CD4-positive, alpha-beta T cell treated with Interleukin-2 at 100 ng/mL for 4 hours (primary cell): ENCODE measurements around the gene CAMTA1.

Experiments
- DNase-seq: peaks from one replicate; pipeline ENCODE4 v3.0.0-alpha.2; 2020; ENCODE audit warnings: low spot score

The CAMTA1 gene

GRCh38 chr1:7006996-7007871 lies 222.0 kb downstream of the CAMTA1 start:
- no peak for DNase-seq

- DNase-seq = no peak
Measured at GRCh38 chr1:7007902-7008301, 222.6 kb downstream of the CAMTA1 start.

- DNase-seq = no peak
Measured at GRCh38 chr1:7008331-7008730, 223.1 kb downstream of the CAMTA1 start.

- DNase-seq = no peak
Measured at GRCh38 chr1:7008975-7009740, 223.9 kb downstream of the CAMTA1 start.

GRCh38 chr1:7009741-7010525 lies 224.7 kb downstream of the CAMTA1 start:
- DNase-seq = no peak

GRCh38 chr1:7010534-7011200 lies 225.4 kb downstream of the CAMTA1 start:
- DNase-seq = no peak

- DNase-seq = no peak
Measured at GRCh38 chr1:7011826-7012225, 226.6 kb downstream of the CAMTA1 start.

- DNase-seq = no peak
Measured at GRCh38 chr1:7012461-7012924, 227.2 kb downstream of the CAMTA1 start.

GRCh38 chr1:7013833-7014639 lies 228.8 kb downstream of the CAMTA1 start:
- DNase-seq = no peak

- no peak for DNase-seq
Measured at GRCh38 chr1:7014640-7014930, 229.3 kb downstream of the CAMTA1 start.

GRCh38 chr1:7015022-7015421 lies 229.8 kb downstream of the CAMTA1 start:
- no peak for DNase-seq

GRCh38 chr1:7018351-7018750 lies 233.1 kb downstream of the CAMTA1 start:
- no peak for DNase-seq

- DNase-seq = no peak
Measured at GRCh38 chr1:7018826-7019225, 233.6 kb downstream of the CAMTA1 start.

- no peak for DNase-seq
Measured at GRCh38 chr1:7019510-7019909, 234.3 kb downstream of the CAMTA1 start.

GRCh38 chr1:7022058-7022457 lies 236.8 kb downstream of the CAMTA1 start:
- DNase-seq = no peak

GRCh38 chr1:7025013-7025412 lies 239.8 kb downstream of the CAMTA1 start:
- no peak for DNase-seq

- DNase-seq = no peak
Measured at GRCh38 chr1:7026169-7026568, 240.9 kb downstream of the CAMTA1 start.

GRCh38 chr1:7032992-7033391 lies 247.7 kb downstream of the CAMTA1 start:
- no peak for DNase-seq

- DNase-seq = no peak
Measured at GRCh38 chr1:7036386-7036785, 251.1 kb downstream of the CAMTA1 start.

GRCh38 chr1:7039590-7040220 lies 254.5 kb downstream of the CAMTA1 start:
- DNase-seq = no peak
